GM19324 (cell line): ENCODE results near the gene PLAC8L1.
"Not testable (repeated sequence)": the region's sequence is repeated elsewhere in the genome, so short reads cannot be mapped to it uniquely, and the experiment has no call there.

Source experiments
- ATAC-seq: cut with Tn5 transposase; IDR thresholded peaks from one replicate; pipeline ENCODE4 v1.9.1; 2021; ENCODE audit warnings: mild to moderate bottlenecking, moderate library complexity; ENCODE audit not compliant: unreplicated experiment, low FRiP score

Gene PLAC8L1, protein sequence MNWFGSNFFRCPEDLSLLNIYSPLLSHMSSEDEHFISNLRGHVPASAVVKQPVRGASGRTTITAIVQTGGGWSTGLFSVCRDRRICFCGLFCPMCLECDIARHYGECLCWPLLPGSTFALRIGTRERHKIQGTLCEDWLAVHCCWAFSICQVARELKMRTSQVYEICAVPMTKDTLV

GRCh38 chr5:146105477-146105876, at the start of gene PLAC8L1:
PLAC8L1 (minus strand) TSS chr5:146105577; CDS start chr5:146104311, 1,266 bp downstream.
- ATAC-seq: no peak

- no peak for ATAC-seq
Measured at GRCh38 chr5:146151970-146152369, 46.6 kb upstream of the PLAC8L1 start.

DNA sequence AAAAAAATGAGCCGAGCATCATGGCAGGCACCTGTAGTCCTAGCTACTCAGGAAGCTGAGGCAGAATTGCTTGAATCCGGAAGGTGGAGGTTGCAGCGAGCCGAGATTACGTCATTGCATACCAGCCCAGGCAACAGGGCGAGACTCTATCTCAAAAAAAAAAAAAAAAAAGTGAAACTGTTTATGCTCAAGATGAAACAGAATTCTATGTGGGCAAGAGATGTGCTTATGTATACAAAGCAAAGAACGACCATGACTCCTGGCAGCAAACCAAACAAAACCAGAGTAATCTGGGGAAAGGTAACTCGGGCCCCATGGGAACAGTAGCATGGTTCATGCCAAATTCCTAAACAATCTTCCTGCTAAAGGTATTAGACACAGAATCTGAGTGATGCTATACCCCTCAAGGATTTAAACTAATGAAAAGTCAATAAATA, 32.6 kb upstream of the PLAC8L1 start:
- no peak for ATAC-seq

GRCh38 chr5:146130440-146131045, 25.2 kb upstream of the PLAC8L1 start:
- no peak for ATAC-seq

DNA sequence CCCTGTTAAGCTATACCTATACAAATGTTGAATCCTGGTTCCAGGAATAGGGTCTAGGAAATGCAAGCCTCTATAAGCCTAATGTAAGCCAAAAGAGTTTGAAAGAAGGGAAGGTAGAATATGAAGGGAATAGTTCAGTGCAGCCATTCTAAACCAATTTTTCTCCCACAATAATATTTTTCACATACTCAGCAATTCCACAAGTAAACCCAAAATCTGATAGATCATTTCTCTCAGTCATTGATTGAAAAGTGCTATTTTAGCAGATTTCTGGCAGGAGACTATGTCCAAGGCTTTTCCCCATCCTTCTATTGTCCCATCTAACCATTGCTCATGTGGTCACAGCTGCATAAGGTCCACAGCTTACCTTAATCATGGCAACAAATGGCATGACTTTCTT, 20.7 kb upstream of the PLAC8L1 start:
- no peak for ATAC-seq

- ATAC-seq: no peak
Measured at GRCh38 chr5:146124580-146124979, 19.2 kb upstream of the PLAC8L1 start.

- not testable (repeated sequence) for ATAC-seq
Measured at GRCh38 chr5:146121451-146121850, 16.1 kb upstream of the PLAC8L1 start.

GRCh38 chr5:146118322-146118721, 12.9 kb upstream of the PLAC8L1 start:
- ATAC-seq: no peak

GRCh38 chr5:146117216-146117615, 11.8 kb upstream of the PLAC8L1 start:
- not testable (repeated sequence) for ATAC-seq

- no peak for ATAC-seq
Measured at GRCh38 chr5:146116361-146116760, 11.0 kb upstream of the PLAC8L1 start.

DNA sequence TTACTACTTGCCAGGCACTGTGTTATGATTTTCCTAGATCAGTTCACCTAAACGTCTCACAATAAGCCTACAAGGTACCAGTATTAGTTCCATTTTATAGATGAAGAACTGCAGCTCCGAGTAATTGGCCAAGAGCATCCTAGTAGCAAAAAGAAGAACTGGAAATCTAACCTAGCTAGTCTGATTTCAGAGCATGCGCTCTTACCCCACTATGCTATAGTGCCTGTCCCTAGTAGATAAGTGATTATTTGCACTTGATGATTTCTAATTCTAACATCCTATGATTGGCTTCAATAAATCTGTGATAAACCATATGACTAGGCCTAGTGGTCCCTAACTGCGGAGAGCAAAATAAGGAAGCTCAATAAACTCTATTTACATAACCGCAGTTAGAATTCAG, 7.1 kb upstream of the PLAC8L1 start:
- no peak for ATAC-seq

DNA sequence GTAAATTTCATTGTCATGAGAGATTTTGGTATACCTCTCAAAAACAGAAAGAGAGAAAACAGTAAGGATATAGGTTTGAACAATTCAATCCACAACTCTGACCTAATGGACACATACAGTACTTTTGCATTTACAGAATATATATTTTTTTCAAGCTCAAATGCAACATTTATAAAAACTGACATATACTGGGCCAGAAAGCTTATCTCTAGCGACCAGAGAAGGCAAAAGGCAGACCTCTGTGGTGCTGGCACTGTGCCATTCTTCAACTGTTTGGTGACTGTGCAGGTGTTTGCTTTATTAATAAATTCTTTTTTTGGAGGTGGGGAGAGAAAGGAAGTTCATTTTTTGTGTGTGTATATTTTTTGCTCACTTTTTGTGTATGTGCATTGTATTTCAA, 6.0 kb upstream of the PLAC8L1 start:
- no peak for ATAC-seq

GRCh38 chr5:146109379-146109778, 4.0 kb upstream of the PLAC8L1 start:
- ATAC-seq: no peak

DNA sequence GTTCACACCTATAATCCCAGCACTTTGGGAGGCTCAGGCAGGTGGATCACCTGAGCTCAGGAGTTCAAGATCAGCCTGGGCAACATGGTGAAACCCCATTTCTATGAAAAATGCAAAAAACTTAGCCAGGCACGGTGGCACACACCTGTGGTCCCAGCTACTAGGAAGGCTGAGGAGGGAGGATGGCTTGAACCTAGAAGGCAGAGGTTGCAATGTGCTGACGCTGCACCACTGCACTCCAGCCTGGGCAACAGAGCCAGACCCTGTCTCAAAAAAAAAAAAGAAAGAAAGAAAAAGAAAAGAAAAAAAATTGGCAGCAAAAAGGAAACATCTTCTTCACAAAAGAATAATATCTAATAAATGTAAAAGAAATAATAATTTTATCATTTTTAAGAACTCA, 3.5 kb upstream of the PLAC8L1 start:
- ATAC-seq: not testable (repeated sequence)

DNA sequence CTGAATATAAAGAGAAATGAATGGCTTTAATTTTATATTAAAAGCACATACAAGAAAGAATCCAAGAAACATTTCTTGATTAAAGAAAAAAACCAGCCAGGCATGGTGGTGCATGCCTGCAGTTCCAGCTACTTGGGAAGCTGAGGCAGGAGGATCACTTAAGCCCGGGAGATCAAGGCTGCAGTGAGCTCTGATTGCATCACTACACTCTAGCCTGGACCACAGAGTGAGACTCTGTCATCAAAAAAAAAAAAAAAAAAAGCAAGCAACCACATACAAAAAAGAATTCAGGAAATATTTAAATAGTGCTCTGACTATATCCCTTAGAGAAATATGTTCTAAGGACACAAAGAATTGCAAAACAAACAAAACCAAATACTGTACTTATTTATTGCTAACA, 2.5 kb upstream of the PLAC8L1 start:
- ATAC-seq: no peak

DNA sequence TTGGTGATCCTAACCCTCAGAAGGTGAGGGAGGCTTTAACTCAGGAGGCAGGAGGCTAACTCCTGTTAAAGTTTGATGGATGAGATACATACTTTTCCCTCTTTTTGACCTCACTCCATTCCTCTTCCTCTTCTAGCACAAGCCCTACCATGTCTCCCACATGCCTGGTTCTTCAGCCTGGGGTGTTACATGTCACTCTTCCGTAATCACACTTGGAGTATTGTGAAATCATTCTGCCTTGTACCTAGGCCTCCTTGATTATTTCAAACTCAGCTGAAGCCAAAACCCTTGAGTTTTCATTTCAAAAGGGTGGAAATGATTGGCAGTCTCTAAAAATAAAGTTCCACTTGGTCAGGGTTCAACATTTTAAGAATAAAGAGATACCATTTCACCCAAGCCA, 1.8 kb downstream of the PLAC8L1 start:
- ATAC-seq: no peak

DNA sequence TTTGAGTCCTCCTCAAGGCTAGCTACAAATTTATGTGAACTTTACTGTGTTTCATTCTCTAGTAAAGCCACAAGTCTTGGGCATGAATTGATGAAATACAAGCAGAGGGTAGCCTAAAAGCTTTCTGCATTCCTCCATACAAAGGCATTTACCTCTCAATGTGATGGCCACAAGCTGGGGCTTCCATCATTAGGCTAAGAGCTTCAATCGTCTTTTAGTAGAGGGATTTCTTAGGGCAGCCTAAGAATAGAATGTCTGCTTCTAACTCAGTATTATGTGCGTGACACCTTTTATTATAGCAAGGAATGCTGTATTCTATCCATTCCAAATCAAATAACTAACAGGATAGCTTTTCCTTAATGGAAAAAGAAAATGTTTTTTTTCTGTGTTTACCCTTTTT, 3.7 kb downstream of the PLAC8L1 start:
- no peak for ATAC-seq

GRCh38 chr5:146098047-146098446, 7.3 kb downstream of the PLAC8L1 start:
- no peak for ATAC-seq

GRCh38 chr5:146091881-146092280, 13.5 kb downstream of the PLAC8L1 start:
- no peak for ATAC-seq

GRCh38 chr5:146089287-146089686, 16.1 kb downstream of the PLAC8L1 start:
- no peak for ATAC-seq

GRCh38 chr5:146088098-146088497, 17.3 kb downstream of the PLAC8L1 start:
- ATAC-seq: no peak

- ATAC-seq: no peak
Measured at GRCh38 chr5:146084376-146084775, 21.0 kb downstream of the PLAC8L1 start.
